Memory B cell (primary cell): ENCODE measurements around the gene ST6GALNAC3.

Source experiments
- ATAC-seq: fragments of 150-1000 bp; cut with Tn5 transposase; 2 replicates; pipeline ENCODE4 v1.10.0; 2021; ENCODE audit warnings: low read depth, mild to moderate bottlenecking, moderate library complexity
- DNase-seq, 2 donors: peaks; one replicate each; pipeline ENCODE4 v3.0.0; 2022; ENCODE audit warnings: low spot score in 2 of 2
- H3K27ac Mint-ChIP-seq: one replicate; pipeline ENCODE4 v1.8.0; 2022; ENCODE audit warnings: mild to moderate bottlenecking, moderate library complexity, mixed read lengths
- H3K27me3 Mint-ChIP-seq: one replicate; pipeline ENCODE4 v1.8.0; 2022; ENCODE audit warnings: mixed read lengths
- H3K36me3 Mint-ChIP-seq: one replicate; pipeline ENCODE4 v1.8.0; 2022; ENCODE audit warnings: mild to moderate bottlenecking, mixed read lengths
- H3K4me1 Mint-ChIP-seq: one replicate; pipeline ENCODE4 v1.8.0; 2022; ENCODE audit warnings: mixed read lengths
- H3K4me3 Mint-ChIP-seq: one replicate; pipeline ENCODE4 v1.8.0; 2022; ENCODE audit warnings: mild to moderate bottlenecking, moderate library complexity, mixed read lengths
- H3K9me3 Mint-ChIP-seq: one replicate; pipeline ENCODE4 v1.8.0; 2022; ENCODE audit warnings: mixed read lengths

Gene ST6GALNAC3

DNA sequence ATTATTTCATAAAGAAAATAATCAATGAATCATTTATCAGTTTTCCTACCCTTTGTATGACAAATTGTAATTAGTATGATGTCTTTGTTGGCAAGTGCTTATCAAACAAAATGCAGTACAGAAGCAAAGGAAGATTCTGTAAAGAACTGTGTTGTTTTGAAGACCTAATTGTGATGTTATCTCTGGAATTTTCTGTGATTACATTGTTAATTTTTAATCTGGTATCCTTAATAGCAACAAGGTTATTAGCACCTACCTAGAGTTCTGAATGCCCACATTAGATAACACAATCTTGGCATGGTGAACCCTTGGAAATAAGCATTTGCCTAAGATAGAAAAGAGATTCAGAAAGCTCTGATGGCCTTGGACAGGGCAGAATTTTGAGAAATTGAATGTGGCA lies 518.6 kb downstream of the ST6GALNAC3 start:
- Mint-ChIP-seq H3K27ac (no peak overlapping the region), H3K4me3 (no peak overlapping the region)
- DNase-seq: no peak

GRCh38 chr1:76593618-76594017 lies 519.1 kb downstream of the ST6GALNAC3 start:
- H3K27me3 Mint-ChIP-seq: no peaks in the 10 kb centered on the region

More for the DNA sequence above, 518.6 kb downstream of the ST6GALNAC3 start:
- Mint-ChIP-seq H3K4me1 (no peaks in the 10 kb centered on the region), H3K27me3 (no peaks in the 10 kb centered on the region), H3K36me3 (peaks cover 5% of the 10 kb centered on the region), H3K9me3 (peaks cover 9% of the 10 kb centered on the region)
- no peak for ATAC-seq

GRCh38 chr1:76595024-76595423 lies 520.5 kb downstream of the ST6GALNAC3 start:
- H3K27me3 Mint-ChIP-seq: no peaks in the 10 kb centered on the region
- H3K4me1 Mint-ChIP-seq: no peaks in the 10 kb centered on the region

More at GRCh38 chr1:76593618-76594017, 519.1 kb downstream of the ST6GALNAC3 start:
- H3K9me3 Mint-ChIP-seq: peaks cover 9% of the 10 kb centered on the region
- H3K27ac Mint-ChIP-seq: no peak overlapping the region
- DNase-seq (no peak), ATAC-seq (no peak)
- no peak overlapping the region for H3K4me3 Mint-ChIP-seq
- no peaks in the 10 kb centered on the region for H3K4me1 Mint-ChIP-seq
- H3K36me3 Mint-ChIP-seq: peaks cover 5% of the 10 kb centered on the region

GRCh38 chr1:76601465-76601864 lies 526.9 kb downstream of the ST6GALNAC3 start:
- H3K9me3 Mint-ChIP-seq: no peaks in the 10 kb centered on the region
- DNase-seq (no peak), ATAC-seq (no peak)
- H3K4me1 Mint-ChIP-seq: no peaks in the 10 kb centered on the region
- H3K4me3 Mint-ChIP-seq: no peak overlapping the region
- no peaks in the 10 kb centered on the region for H3K27me3 Mint-ChIP-seq
- H3K36me3 Mint-ChIP-seq: no peaks in the 10 kb centered on the region
- H3K27ac Mint-ChIP-seq: no peak overlapping the region

More at GRCh38 chr1:76595024-76595423, 520.5 kb downstream of the ST6GALNAC3 start:
- H3K27ac Mint-ChIP-seq: no peak overlapping the region
- no peak overlapping the region for H3K4me3 Mint-ChIP-seq
- peaks cover 5% of the 10 kb centered on the region for H3K36me3 Mint-ChIP-seq
- no peak for ATAC-seq
- DNase-seq: no peak
- peaks cover 9% of the 10 kb centered on the region for H3K9me3 Mint-ChIP-seq

DNA sequence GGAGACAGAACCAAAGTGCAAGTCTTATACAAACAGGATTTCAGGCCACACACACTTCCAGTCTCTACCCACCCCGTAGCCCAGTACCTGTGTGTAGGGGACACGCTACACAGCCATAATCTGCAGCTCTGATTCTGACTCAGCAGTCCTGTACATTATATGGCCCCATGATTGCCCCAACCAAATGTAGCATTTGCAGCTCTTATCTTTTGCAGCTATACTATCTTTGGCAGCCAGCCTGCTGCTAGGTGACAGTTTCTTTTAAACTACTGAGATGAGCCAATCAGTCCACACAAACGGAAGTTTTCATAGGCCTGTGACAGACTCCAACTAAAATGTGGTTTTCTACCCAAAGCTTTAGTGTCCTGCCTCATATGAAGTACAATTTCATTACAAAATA lies 533.2 kb downstream of the ST6GALNAC3 start:
- no peaks in the 10 kb centered on the region for H3K27me3 Mint-ChIP-seq
- DNase-seq: no peak

DNA sequence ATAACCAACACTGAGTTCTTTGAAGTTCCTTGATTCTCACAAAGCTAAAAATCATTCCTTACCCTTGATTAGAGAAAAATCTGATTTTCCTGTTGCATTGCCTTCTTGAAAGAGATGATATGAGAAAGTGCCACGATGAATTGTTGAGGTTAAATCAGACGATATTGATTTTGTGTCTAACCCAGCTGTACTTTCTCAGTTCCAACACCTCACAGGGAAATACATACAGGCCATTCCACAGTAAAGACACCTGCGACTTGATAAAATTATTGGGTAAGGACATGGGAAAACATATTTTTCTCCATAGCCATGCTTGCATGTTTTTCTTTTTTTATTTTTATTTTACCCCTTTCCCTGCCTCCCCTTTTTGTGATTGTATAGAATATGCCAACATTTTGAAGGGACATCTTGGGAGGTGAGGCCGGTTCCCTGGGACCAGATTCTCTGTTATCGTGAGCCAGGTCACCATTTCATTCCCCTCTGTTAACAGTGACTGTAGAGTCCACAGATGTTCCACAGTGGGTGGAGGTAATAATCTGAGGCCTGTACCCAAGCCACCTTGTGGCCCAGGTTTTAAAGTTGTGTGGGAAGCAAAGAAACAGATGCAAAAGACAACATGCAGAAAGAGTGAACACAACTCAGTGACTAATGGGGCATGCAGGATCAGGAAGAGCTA lies 537.4 kb downstream of the ST6GALNAC3 start:
- Mint-ChIP-seq H3K4me3 (no peak overlapping the region), H3K4me1 (peaks cover 2% of the 10 kb centered on the region), H3K36me3 (no peaks in the 10 kb centered on the region), H3K27me3 (no peaks in the 10 kb centered on the region), H3K9me3 (peaks cover 2% of the 10 kb centered on the region), H3K27ac (no peak overlapping the region)
- DNase-seq (no peak), ATAC-seq (no peak)

More for the DNA sequence above, 533.2 kb downstream of the ST6GALNAC3 start:
- no peaks in the 10 kb centered on the region for H3K4me1 Mint-ChIP-seq
- H3K27ac Mint-ChIP-seq: no peak overlapping the region
- no peaks in the 10 kb centered on the region for H3K9me3 Mint-ChIP-seq
- H3K36me3 Mint-ChIP-seq: no peaks in the 10 kb centered on the region
- H3K4me3 Mint-ChIP-seq: no peak overlapping the region
- ATAC-seq: no peak

- ATAC-seq (no peak), DNase-seq (no peak)
- Mint-ChIP-seq H3K27me3 (no peaks in the 10 kb centered on the region), H3K9me3 (peaks cover 2% of the 10 kb centered on the region), H3K27ac (no peak overlapping the region), H3K4me1 (peaks cover 2% of the 10 kb centered on the region), H3K4me3 (no peak overlapping the region), H3K36me3 (no peaks in the 10 kb centered on the region)
These were observed 539.3 kb downstream of the ST6GALNAC3 start for GRCh38 chr1:76613886-76614285.

DNA sequence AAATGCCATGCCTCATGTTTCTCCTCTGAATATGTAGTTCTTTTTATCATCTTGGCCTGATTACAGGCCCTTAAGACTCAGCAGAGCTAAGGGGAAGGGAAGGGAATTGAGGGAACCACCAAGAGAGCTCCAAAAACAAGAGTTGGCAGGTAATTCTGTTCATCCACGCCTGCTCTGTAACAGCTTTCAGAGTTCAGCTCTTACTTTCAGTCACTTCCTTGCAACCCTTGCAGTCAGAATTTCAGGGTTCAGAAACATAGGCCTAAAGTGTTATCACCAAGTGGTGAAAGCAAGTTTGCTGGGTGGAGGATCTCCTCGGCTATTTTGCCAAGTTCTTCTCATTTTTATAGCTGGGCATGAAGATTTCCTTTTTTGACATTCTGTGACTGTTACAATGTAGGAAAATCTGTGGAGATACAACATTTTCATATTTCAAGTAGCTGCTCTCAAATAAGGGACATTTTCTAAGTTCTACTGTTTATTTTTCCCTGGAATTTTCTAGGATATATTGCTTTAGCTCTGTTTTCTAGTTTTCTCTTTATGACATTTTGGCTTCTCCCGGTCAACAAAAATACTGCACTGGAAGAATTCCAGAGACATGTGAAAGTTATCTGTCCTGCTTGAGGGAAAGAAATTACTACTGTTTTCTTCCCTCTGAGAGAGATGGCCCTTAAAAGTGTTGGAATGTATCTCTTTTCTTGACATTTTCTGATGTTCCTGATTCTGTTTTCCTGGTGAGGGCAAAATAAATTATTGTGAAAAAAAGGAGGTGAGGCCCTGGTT lies 540.9 kb downstream of the ST6GALNAC3 start:
- no peak for DNase-seq
- peaks cover 2% of the 10 kb centered on the region for H3K9me3 Mint-ChIP-seq
- H3K36me3 Mint-ChIP-seq: no peaks in the 10 kb centered on the region
- no peaks in the 10 kb centered on the region for H3K27me3 Mint-ChIP-seq
- no peak overlapping the region for H3K4me3 Mint-ChIP-seq
- H3K27ac Mint-ChIP-seq: no peak overlapping the region
- peaks cover 2% of the 10 kb centered on the region for H3K4me1 Mint-ChIP-seq
- ATAC-seq: no peak

DNA sequence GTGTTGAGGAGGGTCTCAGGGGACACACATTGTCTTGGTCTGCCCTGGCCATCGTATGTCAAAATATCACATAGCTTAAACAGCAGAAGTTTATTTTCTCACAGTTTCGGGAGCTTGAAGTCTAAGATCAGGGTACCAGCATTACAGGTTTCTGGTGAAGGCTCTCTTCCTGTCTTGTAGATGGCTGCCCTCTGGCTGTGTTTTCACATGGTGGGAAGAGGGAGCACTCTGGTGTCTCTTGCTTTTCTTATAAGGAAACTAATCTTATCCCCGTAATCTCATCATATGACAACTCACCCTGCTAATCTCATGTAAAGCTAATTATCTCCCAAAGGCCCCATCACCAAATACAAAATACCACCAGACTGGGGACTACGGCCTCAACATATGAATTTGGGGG lies 545.8 kb downstream of the ST6GALNAC3 start:
- H3K4me3 Mint-ChIP-seq: no peak overlapping the region
- no peaks in the 10 kb centered on the region for H3K36me3 Mint-ChIP-seq
- H3K27me3 Mint-ChIP-seq: no peaks in the 10 kb centered on the region
- ATAC-seq (no peak), DNase-seq (no peak)
- no peaks in the 10 kb centered on the region for H3K4me1 Mint-ChIP-seq
- no peaks in the 10 kb centered on the region for H3K9me3 Mint-ChIP-seq
- no peak overlapping the region for H3K27ac Mint-ChIP-seq

GRCh38 chr1:76622774-76623528 lies 548.4 kb downstream of the ST6GALNAC3 start:
- no peak for DNase-seq
- Mint-ChIP-seq H3K9me3 (no peaks in the 10 kb centered on the region), H3K4me1 (no peaks in the 10 kb centered on the region), H3K4me3 (no peak overlapping the region), H3K36me3 (no peaks in the 10 kb centered on the region), H3K27me3 (no peaks in the 10 kb centered on the region), H3K27ac (no peak overlapping the region)
- no peak for ATAC-seq

DNA sequence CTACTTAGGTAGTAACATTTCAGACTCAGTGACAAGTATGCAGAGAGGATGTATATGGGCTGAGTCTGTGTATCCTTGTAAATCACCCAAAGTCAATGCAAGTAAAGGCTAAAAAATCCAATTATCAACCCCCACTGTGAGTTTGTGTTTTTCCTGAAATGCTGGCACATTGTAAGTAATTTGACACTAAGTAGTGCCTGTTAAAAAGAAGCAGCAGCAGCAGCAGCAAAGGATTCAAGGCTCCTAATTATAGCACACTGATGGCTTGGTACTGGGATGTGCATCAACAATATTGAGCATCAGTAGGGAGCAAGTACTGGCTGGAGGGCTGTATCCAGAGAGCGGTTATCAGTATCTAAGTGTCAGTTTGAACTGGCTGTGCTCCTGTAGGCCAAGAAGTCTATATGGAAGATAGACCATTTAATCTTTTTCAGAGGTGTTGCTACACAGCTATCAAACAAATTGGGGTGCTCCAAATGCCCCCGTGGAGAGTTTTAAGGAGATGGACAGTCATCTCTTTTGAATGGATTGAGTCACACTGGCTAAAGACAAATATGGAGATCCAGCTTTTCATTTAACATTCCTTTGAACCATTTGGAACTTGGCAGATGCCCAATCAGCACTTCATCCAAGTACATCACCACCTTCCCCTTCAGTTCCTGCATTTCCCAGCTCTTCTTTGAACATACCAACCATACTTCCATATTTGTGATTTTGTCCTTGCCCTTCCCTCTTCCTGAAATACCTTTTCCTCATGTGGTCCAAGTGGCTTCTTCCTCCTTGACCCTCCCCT lies 551.5 kb downstream of the ST6GALNAC3 start:
- no peaks in the 10 kb centered on the region for H3K4me1 Mint-ChIP-seq
- H3K4me3 Mint-ChIP-seq: no peak overlapping the region
- ATAC-seq: no peak
- peaks cover 6% of the 10 kb centered on the region for H3K36me3 Mint-ChIP-seq
- no peaks in the 10 kb centered on the region for H3K9me3 Mint-ChIP-seq
- no peak for DNase-seq
- no peaks in the 10 kb centered on the region for H3K27me3 Mint-ChIP-seq
- H3K27ac Mint-ChIP-seq: no peak overlapping the region

GRCh38 chr1:76627498-76627897 lies 553.0 kb downstream of the ST6GALNAC3 start:
- H3K27me3 Mint-ChIP-seq: no peaks in the 10 kb centered on the region

GRCh38 chr1:76627901-76628300 lies 553.4 kb downstream of the ST6GALNAC3 start:
- H3K27ac Mint-ChIP-seq: no peak overlapping the region
- H3K9me3 Mint-ChIP-seq: no peaks in the 10 kb centered on the region
- no peak for ATAC-seq

More at GRCh38 chr1:76627498-76627897, 553.0 kb downstream of the ST6GALNAC3 start:
- no peak for ATAC-seq
- Mint-ChIP-seq H3K9me3 (no peaks in the 10 kb centered on the region), H3K36me3 (peaks cover 6% of the 10 kb centered on the region), H3K4me1 (no peaks in the 10 kb centered on the region), H3K27ac (no peak overlapping the region), H3K4me3 (no peak overlapping the region)
- DNase-seq: no peak

More at GRCh38 chr1:76627901-76628300, 553.4 kb downstream of the ST6GALNAC3 start:
- Mint-ChIP-seq H3K4me1 (no peaks in the 10 kb centered on the region), H3K27me3 (no peaks in the 10 kb centered on the region), H3K4me3 (no peak overlapping the region), H3K36me3 (peaks cover 6% of the 10 kb centered on the region)
- DNase-seq: no peak
